H9 (cell line): ENCODE data around the gene CLMN. TPM values are rescaled to one million over a fixed set of nuclear protein-coding genes. Genes with fewer than 3 reads are reported as not detected.

Experiments used
- DNase-seq: peaks from one replicate; pipeline ENCODE4 v3.0.0-alpha.2; 2017
- H2AFZ ChIP-seq: one replicate; pipeline ENCODE4 v1.6.1; 2013; ENCODE audit warnings: mild to moderate bottlenecking, low read length, control low read depth, moderate library complexity
- H2AK5ac ChIP-seq: 2 replicates; pipeline ENCODE4 v1.6.1; 2013; ENCODE audit warnings: low read length, control low read depth, mixed read lengths; ENCODE audit not compliant: insufficient read length
- H2BK120ac ChIP-seq: one replicate; pipeline ENCODE4 v1.6.1; 2013; ENCODE audit warnings: low read depth, mild to moderate bottlenecking, low read length, control low read depth, inconsistent platforms; ENCODE audit not compliant: poor library complexity, severe bottlenecking
- H2BK12ac ChIP-seq: 2 replicates; pipeline ENCODE4 v1.6.1; 2013; ENCODE audit warnings: low read length, control low read depth, mixed read lengths, low read depth; ENCODE audit not compliant: insufficient read length
- H2BK15ac ChIP-seq: 2 replicates; pipeline ENCODE4 v1.6.1; 2013; ENCODE audit warnings: low read depth, low read length, control low read depth
- H2BK20ac ChIP-seq: one replicate; pipeline ENCODE4 v1.6.1; 2013; ENCODE audit warnings: low read depth, mild to moderate bottlenecking, low read length, control low read depth, inconsistent platforms; ENCODE audit not compliant: poor library complexity, severe bottlenecking
- H2BK5ac ChIP-seq: 2 replicates; pipeline ENCODE4 v1.6.1; 2013; ENCODE audit warnings: low read length, control low read depth, mixed read lengths; ENCODE audit not compliant: insufficient read length
- H3K14ac ChIP-seq: 2 replicates; pipeline ENCODE4 v1.6.1; 2013; ENCODE audit warnings: low read length, control low read depth; ENCODE audit not compliant: insufficient read depth
- H3K18ac ChIP-seq: 2 replicates; pipeline ENCODE4 v1.6.1; 2013; ENCODE audit warnings: low read depth, mild to moderate bottlenecking, mixed read lengths, low read length, control low read depth; ENCODE audit not compliant: insufficient read length
- H3K23ac ChIP-seq: 2 replicates; pipeline ENCODE4 v1.6.1; 2013; ENCODE audit warnings: low read length, control low read depth, mixed read lengths, low read depth; ENCODE audit not compliant: insufficient read length
- H3K23me2 ChIP-seq: 2 replicates; pipeline ENCODE4 v1.6.1; 2013; ENCODE audit warnings: low read depth, mild to moderate bottlenecking, mixed read lengths, low read length, control low read depth; ENCODE audit not compliant: insufficient read length, poor library complexity, severe bottlenecking
- H3K27ac ChIP-seq: 2 replicates; pipeline ENCODE4 v1.5.1; 2013; ENCODE audit warnings: low read length, control low read depth, mixed read lengths, low read depth; ENCODE audit not compliant: insufficient read length
- H3K27me3 ChIP-seq: 2 replicates; pipeline ENCODE4 v1.6.1; 2013; ENCODE audit warnings: low read length, control low read depth, inconsistent platforms; ENCODE audit not compliant: insufficient read depth
- H3K4ac ChIP-seq: 2 replicates; pipeline ENCODE4 v1.6.1; 2013; ENCODE audit warnings: low read depth, mild to moderate bottlenecking, control low read depth, inconsistent platforms, low read length, moderate library complexity
- H3K4me1 ChIP-seq: 2 replicates; pipeline ENCODE4 v1.6.1; 2013; ENCODE audit warnings: low read length, control low read depth, inconsistent platforms; ENCODE audit not compliant: insufficient read depth
- H3K4me2 ChIP-seq: 2 replicates; pipeline ENCODE4 v1.6.1; 2013; ENCODE audit warnings: low read length, control low read depth, mixed read lengths; ENCODE audit not compliant: insufficient read length, insufficient read depth
- H3K56ac ChIP-seq: 2 replicates; pipeline ENCODE4 v1.6.1; 2013; ENCODE audit warnings: low read depth, mild to moderate bottlenecking, mixed read lengths, low read length, control low read depth; ENCODE audit not compliant: insufficient read length
- H3K79me1 ChIP-seq: 2 replicates; pipeline ENCODE4 v1.6.1; 2013; ENCODE audit warnings: low read depth, mild to moderate bottlenecking, moderate library complexity, low read length, control low read depth, inconsistent platforms; ENCODE audit not compliant: insufficient read depth, poor library complexity, severe bottlenecking
- H3K79me2 ChIP-seq: 2 replicates; pipeline ENCODE4 v1.6.1; 2013; ENCODE audit warnings: low read length, control low read depth, inconsistent platforms; ENCODE audit not compliant: insufficient read depth
- H3K9ac ChIP-seq: 2 replicates; pipeline ENCODE4 v1.6.1; 2013; ENCODE audit warnings: low read length, control low read depth, mixed read lengths; ENCODE audit not compliant: insufficient read length; ENCODE audit errors: extremely low read depth
- H3K9me3 ChIP-seq: one replicate; pipeline ENCODE4 v1.6.1; 2013; ENCODE audit warnings: low read depth, low read length, inconsistent platforms; ENCODE audit not compliant: control insufficient read depth
- H3T11ph ChIP-seq: one replicate; pipeline ENCODE4 v1.6.1; 2013; ENCODE audit warnings: mild to moderate bottlenecking, low read length, control low read depth, inconsistent platforms
- H4K20me1 ChIP-seq: one replicate; pipeline ENCODE4 v1.6.1; 2013; ENCODE audit not compliant: control insufficient read depth, insufficient read length, insufficient read depth
- H4K5ac ChIP-seq: 2 replicates; pipeline ENCODE4 v1.6.1; 2013; ENCODE audit warnings: low read depth, mild to moderate bottlenecking, mixed read lengths, low read length, control low read depth; ENCODE audit not compliant: insufficient read length
- H4K8ac ChIP-seq: replicated peaks from 2 replicates; pipeline ENCODE4 v1.6.1; 2013; ENCODE audit warnings: low read length, control low read depth, mixed read lengths, low read depth; ENCODE audit not compliant: insufficient read length
- H4K91ac ChIP-seq: 2 replicates; pipeline ENCODE4 v1.6.1; 2013; ENCODE audit warnings: low read depth, mild to moderate bottlenecking, moderate library complexity, mixed read lengths, low read length, control low read depth; ENCODE audit not compliant: insufficient read length
- H3K27ac Mint-ChIP-seq, 3 experiments: 2 replicates in 2 of 3; 3 replicates in 1 of 3; pipeline ENCODE4 v1.8.0; 2020 to 2021; ENCODE audit warnings: mixed read lengths in 3 of 3, mild to moderate bottlenecking in 1 of 3, moderate library complexity in 1 of 3
- H3K27me3 Mint-ChIP-seq: 2 replicates; pipeline ENCODE4 v1.8.0; 2021; ENCODE audit warnings: low read depth, mild to moderate bottlenecking, moderate library complexity, mixed read lengths
- H3K36me3 Mint-ChIP-seq, 3 experiments: 2 replicates in 2 of 3; 3 replicates in 1 of 3; pipeline ENCODE4 v1.8.0; 2020 to 2021; ENCODE audit warnings: low read depth in 3 of 3, mixed read lengths in 3 of 3; ENCODE audit not compliant: insufficient read depth in 1 of 3
- H3K4me1 Mint-ChIP-seq, 2 experiments: 2 replicates each; pipeline ENCODE4 v1.8.0; 2020; ENCODE audit warnings: mixed read lengths in 2 of 2
- H3K4me3 Mint-ChIP-seq, 2 experiments: 2 replicates in 1 of 2; 3 replicates in 1 of 2; pipeline ENCODE4 v1.8.0; 2020 to 2021; ENCODE audit warnings: mild to moderate bottlenecking in 2 of 2, mixed read lengths in 2 of 2, moderate library complexity in 1 of 2
- H3K9me3 Mint-ChIP-seq, 2 experiments: 2 replicates in 1 of 2; 3 replicates in 1 of 2; pipeline ENCODE4 v1.8.0; 2020; ENCODE audit warnings: mild to moderate bottlenecking in 2 of 2, mixed read lengths in 2 of 2, moderate library complexity in 1 of 2
- CTCF ChIP-seq: fragments of 200-600 bp; sonication (generic); conservative IDR thresholded peaks from 3 replicates; pipeline ENCODE4 v1.8.0; 2021; ENCODE audit warnings: antibody characterized with exemption, mild to moderate bottlenecking
- WGBS: extraction: QIAGEN DNeasy Blood & Tissue Kit; methylation state at CpG from one replicate; pipeline ENCODE4 v1.1.7; 2013; ENCODE audit warnings: missing lambda C conversion rate, low lambda C conversion rate, mixed read lengths; ENCODE audit not compliant: insufficient read length; ENCODE audit errors: extremely low coverage; 5-methylcytosine and 5-hydroxymethylcytosine counted together
- total RNA-seq: library from RNA; stranded (reverse); gene quantifications from 2 replicates; pipeline ENCODE4 v1.2.1, GENCODE V29; 2021

CLMN gene
- total RNA-seq, 1 experiment from 2014 or later = 7.6 TPM

GRCh38 chr14:95191445-95192199, 128.1 kb downstream of the CLMN start:
- TF ChIP-seq CTCF = no peak
- no peaks in the 10 kb centered on the region for H3K79me2 ChIP-seq
- no peak overlapping the region for H3K18ac ChIP-seq
- H3K4me2 ChIP-seq = no peak overlapping the region
- no peak overlapping the region for H2BK20ac ChIP-seq
- no peak overlapping the region for H4K91ac ChIP-seq
- H3K27me3 Mint-ChIP-seq = peaks cover 4% of the 10 kb centered on the region
- H2BK12ac ChIP-seq = no peak overlapping the region
- peaks cover 9 to 21% of the 10 kb centered on the region in 2 experiments for H3K4me1 Mint-ChIP-seq
- H3K9ac ChIP-seq = no peak overlapping the region
- H3K4ac ChIP-seq = no peak overlapping the region
- H3K27ac Mint-ChIP-seq = no peak overlapping the region
- WGBS = no CpG with 5 or more reads among the region's 21 CpGs
- no peak for DNase-seq
- H3K79me1 ChIP-seq = no peaks in the 10 kb centered on the region
- H3T11ph ChIP-seq = no peak overlapping the region
- H3K4me3 Mint-ChIP-seq = no peak overlapping the region
- H3K36me3 Mint-ChIP-seq = peaks cover 4 to 17% (median 5%) of the 10 kb centered on the region in 3 experiments; a peak in 5 of 7 replicates
- no peak overlapping the region for H4K5ac ChIP-seq
- peaks cover 10 to 17% of the 10 kb centered on the region in 2 experiments; a peak in 4 of 5 replicates for H3K9me3 Mint-ChIP-seq
- no peak overlapping the region for H2AK5ac ChIP-seq
- no peak overlapping the region for H4K8ac ChIP-seq
- no peaks in the 10 kb centered on the region for H3K27me3 ChIP-seq
- H2BK120ac ChIP-seq = no peak overlapping the region
- H3K23me2 ChIP-seq = no peaks in the 10 kb centered on the region
- H3K9me3 ChIP-seq = no peaks in the 10 kb centered on the region
- no peak overlapping the region for H2BK5ac ChIP-seq
- no peak overlapping the region for H3K14ac ChIP-seq
- H3K56ac ChIP-seq = no peak overlapping the region
- no peaks in the 10 kb centered on the region for H4K20me1 ChIP-seq
- H3K4me1 ChIP-seq = 0 out of 2 replicates have a peak, but pooled peaks cover 2% of the 10 kb centered on the region
- H2BK15ac ChIP-seq = no peak overlapping the region
- H2AFZ ChIP-seq = no peak overlapping the region
- H3K27ac ChIP-seq = no peak overlapping the region
- no peak overlapping the region for H3K23ac ChIP-seq
